ENCODE results near the gene ZBTB16.

The ZBTB16 gene

DNA sequence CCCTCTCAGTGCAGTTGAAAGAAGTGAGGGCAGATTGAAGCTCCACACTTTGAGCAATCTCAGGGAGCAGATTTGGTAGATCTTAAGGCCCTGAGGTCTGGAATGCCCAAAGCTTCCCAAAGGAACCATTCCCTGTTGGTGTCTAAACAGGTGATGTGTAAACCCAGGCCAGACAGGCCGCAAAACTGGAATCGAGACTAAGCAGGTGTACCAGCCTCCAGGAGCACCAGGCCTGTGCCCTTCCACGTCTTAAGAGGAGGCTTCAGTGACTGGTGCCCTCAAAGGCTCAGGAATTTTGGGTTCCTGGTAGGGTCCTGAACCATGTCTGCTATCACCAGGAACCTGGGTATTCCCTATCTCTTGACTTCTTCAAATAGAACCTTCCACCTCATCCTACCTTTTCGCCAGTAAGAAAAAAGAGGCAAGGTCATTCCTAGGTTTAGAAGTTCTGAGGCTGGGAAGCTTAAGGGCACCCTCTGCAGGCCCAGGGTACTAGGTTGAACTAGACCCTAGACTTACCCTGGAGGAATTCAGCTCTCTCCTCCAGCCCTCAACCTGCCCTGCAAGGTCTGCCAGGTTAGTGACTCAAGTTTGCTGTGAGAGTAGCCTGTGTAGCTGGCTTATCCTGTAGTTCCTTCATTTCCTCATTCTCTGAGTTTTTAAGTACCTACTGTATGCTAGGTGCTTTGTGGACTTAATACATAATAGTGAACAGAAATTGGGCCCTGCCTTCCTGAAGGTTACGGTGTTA lies 136.6 kb downstream of the ZBTB16 start:
- TF ChIP-seq, protein P1, sequence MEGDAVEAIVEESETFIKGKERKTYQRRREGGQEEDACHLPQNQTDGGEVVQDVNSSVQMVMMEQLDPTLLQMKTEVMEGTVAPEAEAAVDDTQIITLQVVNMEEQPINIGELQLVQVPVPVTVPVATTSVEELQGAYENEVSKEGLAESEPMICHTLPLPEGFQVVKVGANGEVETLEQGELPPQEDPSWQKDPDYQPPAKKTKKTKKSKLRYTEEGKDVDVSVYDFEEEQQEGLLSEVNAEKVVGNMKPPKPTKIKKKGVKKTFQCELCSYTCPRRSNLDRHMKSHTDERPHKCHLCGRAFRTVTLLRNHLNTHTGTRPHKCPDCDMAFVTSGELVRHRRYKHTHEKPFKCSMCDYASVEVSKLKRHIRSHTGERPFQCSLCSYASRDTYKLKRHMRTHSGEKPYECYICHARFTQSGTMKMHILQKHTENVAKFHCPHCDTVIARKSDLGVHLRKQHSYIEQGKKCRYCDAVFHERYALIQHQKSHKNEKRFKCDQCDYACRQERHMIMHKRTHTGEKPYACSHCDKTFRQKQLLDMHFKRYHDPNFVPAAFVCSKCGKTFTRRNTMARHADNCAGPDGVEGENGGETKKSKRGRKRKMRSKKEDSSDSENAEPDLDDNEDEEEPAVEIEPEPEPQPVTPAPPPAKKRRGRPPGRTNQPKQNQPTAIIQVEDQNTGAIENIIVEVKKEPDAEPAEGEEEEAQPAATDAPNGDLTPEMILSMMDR (IDR thresholded peaks at IDR 0.05; ENCODE audit: insufficient read depth, low read length, poor library complexity, severe bottlenecking) = no peak
- no peak overlapping the region for H3K4me3 ChIP-seq (replicated peaks; ENCODE audit: low read depth, low read length)

DNA sequence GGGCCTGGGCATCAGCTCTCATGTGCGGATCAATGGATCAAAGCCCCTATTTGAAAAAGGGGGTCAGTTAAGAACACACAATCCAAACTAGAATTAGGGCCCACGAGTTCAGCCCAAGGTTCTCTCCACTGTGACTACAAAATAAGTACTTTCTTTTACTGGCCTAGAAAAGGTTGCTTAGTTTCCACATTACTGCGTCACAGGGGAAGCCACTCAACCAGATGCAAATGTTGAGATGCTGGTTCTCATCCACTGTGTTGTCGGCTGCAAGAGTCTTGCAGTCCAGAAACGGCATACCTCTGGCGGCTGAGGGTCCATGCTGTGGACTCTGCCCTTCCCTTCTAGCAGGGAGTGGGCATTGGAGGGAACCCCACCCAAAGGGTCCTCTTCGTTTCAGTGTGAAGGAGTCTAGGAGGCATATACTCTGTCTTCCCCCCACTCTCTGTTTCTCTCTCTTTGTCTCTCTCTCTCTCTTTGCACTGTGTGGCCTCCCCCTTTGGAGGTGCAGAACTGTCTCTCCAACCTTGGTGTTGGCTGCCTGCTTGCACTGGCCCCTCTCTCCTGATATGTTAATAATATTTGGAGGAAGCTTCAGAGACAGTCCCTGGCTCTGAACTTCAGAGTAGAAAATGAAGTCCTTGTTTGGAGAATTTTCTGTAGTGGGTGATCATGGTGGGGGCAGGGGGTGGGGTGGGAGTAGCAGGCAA lies 137.6 kb downstream of the ZBTB16 start:
- TF ChIP-seq, protein P1 (IDR thresholded peaks at IDR 0.05; ENCODE audit: insufficient read depth, low read length, poor library complexity, severe bottlenecking) = no peak
- Histone ChIP-seq H3K27me3 (replicated peaks; ENCODE audit: control insufficient read depth, insufficient read depth, low read length) (no peaks in the 10 kb centered on the region; the same call in 1 of the 2 replicates), H3K4me3 (replicated peaks; ENCODE audit: low read depth, low read length) (no peak overlapping the region), H3K36me3 (ENCODE audit: control insufficient read depth, insufficient read depth, low read length) (no peaks in the 10 kb centered on the region)
- no peak for DNase-seq (ENCODE audit: extremely low read depth, insufficient read length)

More for the DNA sequence above, 136.6 kb downstream of the ZBTB16 start:
- H3K36me3 ChIP-seq (ENCODE audit: control insufficient read depth, insufficient read depth, low read length) = no peaks in the 10 kb centered on the region
- DNase-seq (ENCODE audit: extremely low read depth, insufficient read length) = no peak
- no peaks in the 10 kb centered on the region; the same call in 1 of the 2 replicates for H3K27me3 ChIP-seq (replicated peaks; ENCODE audit: control insufficient read depth, insufficient read depth, low read length)

DNA sequence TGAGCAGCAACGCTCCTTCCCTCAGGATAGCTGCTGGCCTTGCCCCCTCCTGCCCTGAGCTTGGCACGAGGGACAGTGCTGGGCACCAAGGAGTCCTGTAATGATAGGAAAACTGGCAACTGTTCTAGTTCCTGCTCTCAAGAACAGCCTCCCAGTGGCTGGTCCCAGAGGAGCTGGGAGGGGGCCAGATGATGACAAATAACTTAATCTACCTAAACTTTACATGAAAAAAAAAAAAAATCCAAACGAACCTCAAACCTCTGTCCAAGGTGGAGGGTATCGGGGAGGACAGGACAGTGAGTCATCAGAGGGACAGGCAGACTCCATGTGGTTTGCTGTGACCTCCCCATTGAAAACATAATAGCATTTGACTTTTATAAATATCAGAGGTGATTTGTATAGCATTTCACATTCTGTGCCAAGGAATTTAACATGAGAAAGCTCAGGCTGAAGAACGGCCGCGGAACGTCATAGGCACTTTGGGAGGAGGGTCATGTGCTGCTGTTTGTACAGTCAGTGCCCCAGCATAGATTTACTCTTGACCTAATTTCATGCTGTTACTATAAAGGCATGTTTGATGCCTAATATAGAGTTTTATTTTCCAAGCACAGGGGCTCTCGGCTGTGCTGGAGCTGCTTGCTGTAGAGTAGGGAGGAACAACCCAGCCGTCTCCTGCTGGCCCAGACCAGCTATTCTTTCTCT lies 138.4 kb downstream of the ZBTB16 start:
- H3K4me3 ChIP-seq (replicated peaks; ENCODE audit: low read depth, low read length) = no peak overlapping the region
- H3K36me3 ChIP-seq (ENCODE audit: control insufficient read depth, insufficient read depth, low read length) = no peaks in the 10 kb centered on the region
- H3K27me3 ChIP-seq (replicated peaks; ENCODE audit: control insufficient read depth, insufficient read depth, low read length) = no peaks in the 10 kb centered on the region; the same call in 1 of the 2 replicates
- no peak for DNase-seq (ENCODE audit: extremely low read depth, insufficient read length)
- TF ChIP-seq, protein P1 (IDR thresholded peaks at IDR 0.05; ENCODE audit: insufficient read depth, low read length, poor library complexity, severe bottlenecking) = no peak

DNA sequence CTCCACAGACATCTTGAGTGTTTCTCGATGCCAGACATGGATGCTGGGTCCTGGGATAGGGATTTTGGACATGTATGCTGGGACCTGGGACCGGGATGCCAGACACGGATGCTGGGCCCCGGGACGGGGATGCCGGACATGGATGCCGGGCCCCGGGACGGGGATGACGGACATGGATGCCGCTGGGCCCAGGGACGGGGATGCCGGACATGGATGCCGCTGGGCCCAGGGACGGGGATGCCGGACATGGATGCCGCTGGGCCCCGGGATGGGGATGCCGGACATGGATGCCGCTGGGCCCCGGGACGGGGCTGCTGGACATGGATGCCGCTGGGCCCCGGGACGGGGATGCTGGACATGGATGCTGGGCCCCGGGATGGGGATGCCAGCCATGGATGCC lies 139.5 kb downstream of the ZBTB16 start:
- no peak for DNase-seq (ENCODE audit: extremely low read depth, insufficient read length)
- TF ChIP-seq, protein P1 (IDR thresholded peaks at IDR 0.05; ENCODE audit: insufficient read depth, low read length, poor library complexity, severe bottlenecking) = no peak
- Histone ChIP-seq H3K27me3 (replicated peaks; ENCODE audit: control insufficient read depth, insufficient read depth, low read length) (no peaks in the 10 kb centered on the region; the same call in 1 of the 2 replicates), H3K36me3 (ENCODE audit: control insufficient read depth, insufficient read depth, low read length) (no peaks in the 10 kb centered on the region), H3K4me3 (replicated peaks; ENCODE audit: low read depth, low read length) (no peak overlapping the region)

DNA sequence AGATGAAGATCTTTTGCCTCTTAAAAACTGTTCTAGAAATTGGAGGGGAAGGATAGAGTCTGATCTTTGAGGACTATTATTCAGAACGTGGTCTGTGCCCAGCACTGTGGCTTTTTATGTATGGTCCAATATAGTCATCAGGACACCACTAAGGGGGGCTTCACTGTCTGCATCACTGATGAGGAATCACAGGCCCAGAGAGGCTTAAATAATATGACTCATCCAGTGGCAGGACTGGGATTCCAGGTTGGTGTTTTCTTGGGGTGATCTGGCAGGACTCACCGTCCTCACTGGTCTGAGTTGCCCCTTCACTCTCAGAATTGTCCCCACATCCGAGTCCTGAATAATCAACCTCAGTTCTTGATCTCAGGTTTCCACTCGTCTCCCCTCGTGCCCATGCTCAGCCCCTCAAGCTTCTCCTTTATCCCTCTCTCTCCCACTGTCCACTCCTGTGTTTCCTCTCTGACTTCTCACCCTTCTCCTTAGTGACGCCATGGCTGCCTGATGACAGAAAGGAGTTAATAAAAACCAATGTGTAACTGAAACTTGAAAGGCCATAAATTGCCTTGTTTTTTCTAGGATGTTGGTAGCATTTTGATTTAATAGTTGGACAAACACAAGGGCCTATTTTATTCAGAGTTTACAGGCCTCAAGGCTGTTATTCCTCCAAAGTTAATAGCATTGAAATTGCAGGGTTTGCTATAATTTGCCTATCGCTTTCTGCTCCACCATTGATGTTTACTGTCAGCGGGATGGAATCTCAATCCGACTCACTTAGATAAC lies 141.0 kb downstream of the ZBTB16 start:
- no peak for DNase-seq (ENCODE audit: extremely low read depth, insufficient read length)

More for the DNA sequence above, 141.0 kb downstream of the ZBTB16 start:
- Histone ChIP-seq H3K36me3 (ENCODE audit: control insufficient read depth, insufficient read depth, low read length) (no peaks in the 10 kb centered on the region), H3K4me3 (replicated peaks; ENCODE audit: low read depth, low read length) (no peak overlapping the region), H3K27me3 (replicated peaks; ENCODE audit: control insufficient read depth, insufficient read depth, low read length) (no peaks in the 10 kb centered on the region; the same call in 1 of the 2 replicates)
- TF ChIP-seq, protein P1 (IDR thresholded peaks at IDR 0.05; ENCODE audit: insufficient read depth, low read length, poor library complexity, severe bottlenecking) = no peak
